T47D (cell line): ENCODE measurements around the gene FXN.
"Not testable (repeated sequence)": the region's sequence is repeated elsewhere in the genome, so short reads cannot be mapped to it uniquely, and the experiment has no call there.

ENCODE experiments used
- DNase-seq, 2 experiments: peaks; one replicate each; pipeline versions ENCODE4 v3.0.0 to v3.0.0-alpha.2; 2011 to 2012; ENCODE audit warnings: low read depth in 1 of 2, low spot score in 1 of 2
- JUND ChIP-seq: IDR thresholded peaks from 2 replicates; pipeline ENCODE4 v1.6.1; 2012; ENCODE audit warnings: low read depth
- in situ Hi-C: cut with HindIII; loops from 2 replicates; pipeline ENCODE4 v1.10.0; 2016; ENCODE audit warnings: low sequenced_read_pairs, low pct_unique_long_range_greater_than_20kb

FXN gene

DNA sequence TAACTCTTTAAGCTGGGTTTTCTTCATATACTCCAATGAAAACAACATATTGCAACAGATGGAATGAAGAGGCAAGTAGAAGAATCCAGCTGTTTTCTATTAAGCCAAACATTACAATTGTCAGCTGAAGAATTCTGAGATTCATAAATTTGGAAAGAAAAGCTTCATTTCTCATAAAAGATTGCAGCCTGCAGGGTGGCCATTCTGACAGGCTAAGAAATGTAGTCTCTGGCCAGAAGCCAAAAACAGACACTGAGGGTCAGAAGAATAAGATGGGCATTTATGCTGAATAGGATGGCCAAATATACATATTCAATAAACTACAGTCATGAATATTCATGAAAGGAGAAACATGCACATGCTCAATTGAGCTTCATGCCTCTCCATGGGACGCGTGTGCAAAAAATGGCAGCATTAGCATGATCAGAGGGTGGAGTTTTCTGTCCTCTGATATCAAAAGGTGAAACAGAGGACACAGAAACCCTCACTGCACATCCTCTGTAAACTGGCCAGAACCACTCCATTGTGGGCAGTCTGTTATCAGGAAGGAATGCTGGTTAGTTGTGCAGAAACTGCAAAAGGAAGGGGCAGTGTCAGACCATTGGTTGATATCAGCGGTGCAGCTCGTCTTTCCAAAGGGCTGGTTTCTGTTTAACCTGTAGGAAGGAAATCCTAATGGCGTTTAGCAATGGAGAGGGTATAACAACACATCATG, 50.2 kb downstream of the FXN start:
- TF ChIP-seq JUND, result no peak
- in situ Hi-C loops, result no loop called here
- no peak for DNase-seq

DNA sequence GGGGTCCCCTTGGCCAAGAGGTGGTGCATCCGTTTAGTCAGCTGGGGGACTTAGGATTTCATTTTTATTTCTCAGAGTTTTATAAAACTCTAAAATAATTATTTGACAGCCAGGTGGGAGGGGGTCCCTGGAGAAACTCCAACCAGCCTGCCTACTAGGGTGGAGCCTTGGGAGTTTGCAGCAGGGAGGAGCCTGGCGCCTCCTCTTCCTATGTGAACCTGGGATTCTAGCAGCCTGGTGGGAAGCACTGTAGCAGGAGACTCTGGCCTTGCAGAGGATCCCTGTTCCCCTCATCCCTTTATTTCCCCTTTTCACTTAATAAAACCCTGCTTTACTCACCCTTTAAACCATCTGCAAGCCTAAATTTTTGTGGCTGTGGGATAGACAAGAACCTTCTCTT, 50.8 kb downstream of the FXN start:
- DNase-seq, result no peak
- in situ Hi-C loops, result no loop called here

DNA sequence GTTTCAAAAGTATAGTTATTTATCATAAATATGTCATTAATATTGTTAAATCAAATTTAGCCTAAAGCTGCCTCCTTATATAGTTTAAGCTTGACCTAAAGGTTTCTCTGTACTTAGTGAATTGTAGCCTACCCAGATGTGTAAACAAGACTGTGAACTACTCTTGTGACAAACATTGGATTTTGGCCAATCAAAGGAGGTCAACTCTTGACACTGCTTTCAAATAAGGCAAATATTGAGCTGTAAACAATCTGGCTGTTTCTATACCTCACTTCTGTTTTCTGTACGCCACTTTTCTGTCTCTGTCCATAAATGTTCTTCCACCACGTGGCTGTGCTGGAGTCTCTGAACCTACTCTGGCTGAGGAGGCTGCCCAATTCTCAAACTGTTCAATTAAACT, 51.2 kb downstream of the FXN start:
- DNase-seq, result peak in 1 of 2 experiments; percentile 23
- in situ Hi-C loops, result no loop called here
- TF ChIP-seq JUND, result no peak

More for the DNA sequence above, 50.8 kb downstream of the FXN start:
- TF ChIP-seq JUND, result no peak

DNA sequence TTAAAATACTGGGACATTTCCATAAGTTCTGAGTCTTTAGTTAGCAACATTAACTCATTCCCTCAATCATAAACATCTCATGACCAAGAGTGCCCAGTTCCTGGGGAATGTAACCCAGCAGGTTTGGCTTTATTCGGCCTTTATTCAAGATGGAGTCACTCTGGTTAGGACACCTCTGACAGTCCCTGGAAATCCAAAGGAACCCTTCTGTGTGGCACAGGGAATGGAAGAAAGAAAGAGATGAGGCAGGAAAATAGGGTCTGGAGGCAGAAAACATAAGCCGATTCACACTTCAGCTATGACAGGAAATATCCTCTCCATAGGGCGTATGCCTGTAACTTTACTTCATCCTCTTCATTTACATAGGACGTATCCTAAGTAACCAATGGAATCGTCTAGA, 53.5 kb downstream of the FXN start:
- DNase-seq, result peak in 1 of 2 experiments; percentile 27
- TF ChIP-seq JUND, result no peak
- in situ Hi-C loops, result no loop called here

DNA sequence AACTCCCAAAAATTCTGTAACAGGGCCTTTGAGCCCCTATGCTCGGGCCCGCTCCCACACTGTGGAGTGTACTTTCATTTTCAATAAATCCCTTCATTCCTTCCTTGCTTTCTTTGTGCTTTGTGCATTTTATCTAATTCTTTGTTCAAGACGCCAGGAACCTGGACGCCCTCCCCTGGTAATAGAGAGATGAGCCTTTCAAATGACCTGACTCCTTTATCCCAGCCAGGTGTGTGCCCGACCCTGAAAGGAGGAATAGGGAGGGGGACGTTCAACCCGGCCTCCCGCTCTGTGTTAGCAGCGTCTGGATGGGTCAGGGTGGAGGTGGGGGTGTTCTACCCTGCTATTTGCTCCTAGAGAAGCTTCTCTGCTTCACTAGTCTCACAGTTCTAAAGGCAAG, 53.9 kb downstream of the FXN start:
- TF ChIP-seq JUND, result no peak
- in situ Hi-C loops, result no loop called here
- DNase-seq, result no peak

DNA sequence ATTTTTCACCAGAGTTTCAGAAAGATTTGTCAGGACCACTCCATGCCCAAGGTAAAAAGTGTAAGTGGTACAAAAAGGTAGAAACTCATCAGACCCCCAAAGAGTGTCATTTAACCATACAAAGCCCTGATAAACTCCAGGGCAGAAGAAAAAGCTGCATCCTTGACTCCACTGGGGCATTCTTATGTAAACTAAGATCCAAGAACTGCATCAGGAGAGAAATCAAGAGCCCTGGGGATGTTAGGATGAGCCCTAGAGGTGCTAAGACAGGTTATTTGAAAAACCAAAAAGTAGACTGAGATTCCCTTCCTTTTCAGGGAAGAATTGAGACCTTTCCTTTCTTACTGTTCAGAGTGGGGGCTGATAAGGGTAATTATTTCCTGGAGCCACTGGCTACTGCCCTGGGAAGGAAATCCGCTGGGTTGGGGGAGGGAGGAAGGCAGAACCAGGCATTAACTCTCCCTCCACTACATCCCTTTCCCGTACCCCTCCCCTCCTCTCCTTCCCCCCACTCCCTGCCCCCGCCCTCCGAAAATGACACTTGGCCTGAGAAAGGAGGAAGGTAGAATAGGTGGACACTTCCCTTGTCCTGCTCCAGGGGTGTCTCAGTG, 54.7 kb downstream of the FXN start:
- in situ Hi-C loops, result no loop called here
- DNase-seq, result no peak
- no peak for TF ChIP-seq JUND

DNA sequence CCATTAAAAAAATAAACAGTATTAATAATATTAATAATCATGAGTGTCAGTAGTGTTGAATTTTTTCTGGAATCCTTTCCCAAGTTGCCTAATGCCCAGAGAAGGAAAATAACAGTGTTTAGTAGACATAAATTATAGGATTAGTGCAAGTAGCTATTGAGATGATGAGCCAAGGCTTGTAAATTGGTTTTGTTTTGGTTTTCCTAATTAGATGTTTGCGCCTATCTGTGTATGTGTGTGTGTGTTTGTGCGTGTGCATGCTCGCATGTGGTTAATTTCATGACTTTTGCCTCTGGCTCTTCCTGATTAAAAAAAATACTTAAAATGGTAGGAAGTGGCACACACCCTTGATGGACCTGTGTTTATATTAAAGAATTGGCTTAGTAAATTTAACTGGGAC, 55.4 kb downstream of the FXN start:
- in situ Hi-C loops, result no loop called here

DNA sequence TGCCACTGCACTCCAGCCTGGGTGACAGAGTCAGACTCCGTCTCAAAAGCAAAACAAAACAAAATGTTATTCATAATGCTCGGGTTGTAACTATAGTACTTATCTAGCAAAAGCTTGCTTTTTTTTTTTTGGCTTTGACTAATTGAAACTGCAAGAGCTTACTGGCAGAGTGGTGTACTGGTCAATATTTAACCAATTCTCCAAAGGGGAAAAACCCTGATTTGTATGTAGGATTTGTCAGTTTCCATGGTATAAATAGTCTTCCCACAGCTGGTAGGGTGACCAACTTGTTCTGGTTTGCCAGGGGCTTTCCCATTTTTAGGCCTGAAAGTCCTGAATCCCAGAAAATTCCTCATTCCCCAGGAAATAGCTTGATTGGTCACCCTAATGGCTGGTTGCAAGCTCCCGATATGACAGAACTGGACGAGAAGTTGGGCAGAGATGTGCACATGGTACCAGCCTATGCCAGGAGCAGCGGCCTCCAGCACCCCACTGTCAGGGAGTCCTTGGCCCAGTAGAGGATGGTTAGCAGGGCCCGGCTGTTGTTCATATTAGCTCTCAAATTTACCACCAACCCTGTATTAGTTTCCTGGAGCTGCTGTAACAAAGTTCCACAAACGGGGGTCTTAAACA, 58.0 kb downstream of the FXN start:
- no peak for TF ChIP-seq JUND
- in situ Hi-C loops, result no loop called here
- no peak for DNase-seq

More for the DNA sequence above, 55.4 kb downstream of the FXN start:
- DNase-seq, result no peak
- no peak for TF ChIP-seq JUND

DNA sequence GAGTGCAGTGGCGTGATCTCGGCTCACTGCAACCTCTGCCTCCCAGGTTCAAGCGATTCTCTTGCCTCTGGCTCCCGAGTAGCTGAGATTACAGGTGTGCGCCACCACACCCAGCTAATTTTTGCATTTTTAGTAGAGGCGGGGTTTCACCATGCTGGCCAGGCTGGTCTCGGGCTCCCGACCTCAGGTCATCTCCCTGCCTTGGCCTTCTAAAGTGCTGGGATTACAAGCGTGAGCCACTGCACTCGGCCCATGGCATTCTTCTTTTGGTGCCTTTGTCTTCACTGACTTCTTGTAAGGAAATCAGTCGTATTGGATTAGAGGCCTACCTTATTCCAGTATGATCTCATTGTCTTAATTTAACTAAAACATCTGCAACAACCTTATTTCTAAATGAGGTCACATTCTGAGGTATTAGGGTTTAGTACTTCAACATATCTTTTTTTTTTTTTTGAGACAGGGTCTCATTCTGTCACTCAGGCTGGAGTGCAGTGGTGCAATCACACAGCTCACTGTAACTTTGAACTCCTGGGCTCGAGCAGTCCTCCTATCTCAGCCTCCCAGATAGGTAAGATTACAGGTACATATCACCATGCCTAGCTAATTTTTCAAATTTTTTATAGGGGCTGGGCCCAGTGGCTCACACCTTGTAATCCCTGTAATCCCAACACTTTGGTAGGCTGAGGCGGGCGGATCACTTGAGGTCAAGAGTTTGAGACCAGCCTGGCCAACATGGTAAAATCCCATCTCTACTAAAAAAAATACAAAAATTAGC, 59.0 kb downstream of the FXN start:
- in situ Hi-C loops, DNase-seq: not testable (repeated sequence)

DNA sequence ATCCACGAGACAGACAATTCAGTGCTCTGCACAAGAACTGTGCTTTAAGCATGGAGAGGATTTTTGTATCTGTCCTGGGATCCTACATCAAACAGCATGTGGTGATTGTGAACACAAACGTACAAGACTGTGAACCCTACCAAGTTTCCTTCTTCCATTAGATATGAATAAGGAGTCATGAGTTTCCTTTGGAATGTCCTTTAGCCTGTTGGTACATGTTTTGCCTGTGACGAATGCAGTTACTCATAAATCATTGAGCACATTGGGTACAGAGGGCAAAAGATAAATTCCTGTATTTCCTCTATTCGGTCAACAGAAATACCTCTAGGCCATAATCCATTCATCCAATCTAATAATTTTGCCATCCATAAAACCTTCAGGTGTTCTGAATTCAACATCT, 61.5 kb downstream of the FXN start:
- in situ Hi-C loops, result no loop called here
- TF ChIP-seq JUND, result no peak
- DNase-seq, result peak in 1 of 2 experiments; percentile 1

DNA sequence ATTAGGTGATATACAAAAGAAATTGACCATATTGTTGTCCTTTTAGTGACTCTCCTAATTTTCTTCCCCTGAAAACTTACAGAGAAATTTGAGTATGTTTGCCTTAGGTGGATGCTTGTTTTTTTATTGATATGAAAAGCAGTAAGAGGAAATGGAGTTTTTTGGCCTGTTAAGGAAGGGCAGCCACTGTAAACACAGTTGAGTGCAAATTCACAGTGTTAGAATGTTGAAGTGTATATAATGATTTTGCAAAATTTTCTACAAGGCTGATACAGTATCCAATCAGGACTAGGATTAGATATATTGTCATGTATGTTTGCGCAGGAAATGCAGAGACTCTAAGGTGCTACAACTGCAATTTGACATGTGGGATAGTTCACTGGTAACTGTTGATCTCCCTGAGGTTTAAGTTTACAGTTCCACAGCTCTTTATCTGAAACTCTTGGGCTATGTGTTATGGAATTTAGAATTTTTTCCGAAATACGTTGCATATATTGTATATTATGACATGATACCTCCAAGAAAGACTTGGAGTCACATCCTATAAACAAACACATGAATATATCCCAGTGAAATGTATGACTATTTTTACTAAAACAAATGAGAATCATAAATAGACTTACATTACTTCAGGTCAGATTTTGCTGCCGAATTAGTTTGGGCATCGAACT, 62.5 kb downstream of the FXN start:
- in situ Hi-C loops, result no loop called here
- no peak for DNase-seq
- no peak for TF ChIP-seq JUND

DNA sequence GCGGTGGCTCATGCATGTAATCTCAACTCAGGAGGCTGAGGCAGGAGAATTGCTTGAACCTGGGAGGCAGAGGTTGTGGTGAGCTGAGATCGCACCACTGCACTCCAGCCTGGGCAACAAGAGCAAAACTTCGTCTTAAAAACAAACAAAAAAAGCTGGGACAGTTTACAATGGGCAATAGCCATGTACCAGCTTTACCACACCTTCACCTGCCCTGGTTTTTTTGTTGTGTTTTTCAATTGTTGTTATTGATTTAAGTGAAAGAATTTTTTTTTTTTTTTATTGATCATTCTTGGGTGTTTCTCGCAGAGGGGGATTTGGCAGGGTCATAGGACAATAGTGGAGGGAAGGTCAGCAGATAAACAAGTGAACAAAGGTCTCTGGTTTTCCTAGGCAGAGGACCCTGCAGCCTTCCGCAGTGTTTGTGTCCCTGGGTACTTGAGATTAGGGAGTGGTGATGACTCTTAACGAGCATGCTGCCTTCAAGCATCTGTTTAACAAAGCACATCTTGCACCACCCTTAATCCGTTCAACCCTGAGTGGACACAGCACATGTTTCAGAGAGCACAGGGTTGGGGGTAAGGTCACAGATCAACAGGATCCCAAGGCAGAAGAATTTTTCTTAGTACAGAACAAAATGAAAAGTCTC, 67.9 kb downstream of the FXN start:
- DNase-seq, in situ Hi-C loops: not testable (repeated sequence)
